GM19239 (cell line): ENCODE data around the gene TNFRSF12A.
"Not testable (repeated sequence)": the region's sequence is repeated elsewhere in the genome, so short reads cannot be mapped to it uniquely, and the experiment has no call there.

ENCODE experiments used
- DNase-seq: peaks from one replicate; pipeline ENCODE4 v3.0.0; 2011; ENCODE audit warnings: low spot score; ENCODE audit not compliant: insufficient read length
- FAIRE-seq: peaks from 2 replicates; lab custom pipeline; 2011; peaks lifted over from hg19 to GRCh38; lab: Jason Lieb, UNC

Gene TNFRSF12A

DNA sequence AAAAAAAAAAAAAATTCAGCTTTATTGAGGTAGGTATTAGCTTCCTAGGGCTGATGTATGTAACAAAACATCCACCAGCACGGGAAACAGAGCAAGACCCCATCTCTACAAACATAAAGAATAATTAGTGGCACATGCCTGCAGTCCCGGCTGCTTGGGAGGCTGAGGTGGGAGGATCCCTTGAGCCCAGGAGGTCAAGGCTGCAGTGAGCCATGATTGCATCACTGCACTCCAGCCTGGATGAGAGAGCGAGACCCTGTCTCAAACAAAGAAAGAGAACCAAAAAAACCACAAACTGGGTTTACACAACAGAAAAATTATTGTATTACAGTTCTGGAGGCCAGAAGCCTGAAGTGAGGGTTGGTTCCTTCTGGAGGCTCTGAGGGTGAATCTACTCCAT, 22.2 kb downstream of the TNFRSF12A start:
- no peak for FAIRE-seq

DNA sequence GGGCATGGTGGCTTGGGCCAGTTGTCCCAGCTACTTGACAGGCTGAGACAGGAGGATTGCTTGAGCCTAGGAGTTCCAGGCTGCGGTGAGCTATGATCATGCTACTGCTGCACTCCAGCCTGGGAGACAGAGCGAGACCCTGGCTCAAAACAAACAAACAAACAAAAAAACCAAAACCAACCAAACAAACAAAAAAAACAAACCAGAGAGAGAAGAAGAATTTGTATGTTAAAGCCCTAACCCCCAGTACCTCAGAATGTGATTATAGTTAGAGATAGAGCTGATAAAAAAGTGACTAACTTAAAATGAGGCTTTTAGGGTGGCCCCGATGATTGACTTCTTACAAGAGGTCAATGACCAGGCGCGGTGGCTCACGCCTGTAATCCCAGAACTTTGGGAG, 24.5 kb downstream of the TNFRSF12A start:
- DNase-seq, result no peak
- no peak for FAIRE-seq

More for the DNA sequence above, 22.2 kb downstream of the TNFRSF12A start:
- no peak for DNase-seq

DNA sequence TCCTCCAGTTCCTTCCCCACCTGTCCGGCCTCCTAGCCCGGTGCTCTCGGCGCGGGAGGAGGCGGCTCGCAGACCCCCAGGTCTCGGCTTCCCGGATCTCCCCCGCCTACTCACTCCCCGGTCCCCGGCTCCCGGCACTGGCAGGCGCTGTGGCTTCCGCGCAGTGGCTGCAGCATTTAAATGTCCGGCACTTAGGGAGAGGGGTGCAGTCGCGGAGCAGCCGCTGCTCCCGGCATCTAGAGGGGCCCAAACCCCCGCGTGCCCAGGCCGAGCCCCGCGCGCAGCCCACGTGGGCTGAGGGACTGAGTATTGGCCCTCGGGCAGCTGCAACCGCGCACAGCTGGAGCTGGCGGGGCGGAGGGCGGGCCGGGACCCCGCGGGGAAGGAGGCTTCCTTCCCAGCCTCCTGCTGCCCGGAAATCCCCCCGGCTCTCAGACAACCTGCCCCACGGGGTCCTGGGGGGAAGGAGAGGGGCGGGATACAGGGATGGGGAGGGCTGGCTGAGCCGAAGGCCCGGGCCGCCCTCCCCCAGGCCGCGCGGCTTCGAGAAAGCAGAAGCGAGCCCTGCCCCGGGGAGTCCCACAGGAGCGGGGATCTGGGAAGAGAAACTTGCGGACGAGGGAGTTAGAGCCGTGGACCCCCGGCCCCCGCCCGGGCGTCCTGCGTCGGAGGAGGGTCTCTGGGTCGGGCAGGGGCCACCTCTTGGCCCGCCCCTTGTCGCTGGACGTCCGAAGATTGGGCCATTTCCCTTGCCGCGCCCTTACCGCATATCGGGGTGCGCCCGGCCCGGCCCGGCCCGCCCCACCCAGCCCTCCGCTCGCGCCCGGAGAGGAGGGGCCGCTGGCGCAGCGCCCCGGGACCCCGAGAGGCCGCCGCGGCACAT, 25.8 kb downstream of the TNFRSF12A start, which contains the start of gene MMP25:
Gene MMP25 (plus strand): TSS at position 804 of the 883 bp plus-strand sequence. CDS start 357 bp downstream, outside the sequence.
- FAIRE-seq (no peak), DNase-seq (peak; percentile 61)

DNA sequence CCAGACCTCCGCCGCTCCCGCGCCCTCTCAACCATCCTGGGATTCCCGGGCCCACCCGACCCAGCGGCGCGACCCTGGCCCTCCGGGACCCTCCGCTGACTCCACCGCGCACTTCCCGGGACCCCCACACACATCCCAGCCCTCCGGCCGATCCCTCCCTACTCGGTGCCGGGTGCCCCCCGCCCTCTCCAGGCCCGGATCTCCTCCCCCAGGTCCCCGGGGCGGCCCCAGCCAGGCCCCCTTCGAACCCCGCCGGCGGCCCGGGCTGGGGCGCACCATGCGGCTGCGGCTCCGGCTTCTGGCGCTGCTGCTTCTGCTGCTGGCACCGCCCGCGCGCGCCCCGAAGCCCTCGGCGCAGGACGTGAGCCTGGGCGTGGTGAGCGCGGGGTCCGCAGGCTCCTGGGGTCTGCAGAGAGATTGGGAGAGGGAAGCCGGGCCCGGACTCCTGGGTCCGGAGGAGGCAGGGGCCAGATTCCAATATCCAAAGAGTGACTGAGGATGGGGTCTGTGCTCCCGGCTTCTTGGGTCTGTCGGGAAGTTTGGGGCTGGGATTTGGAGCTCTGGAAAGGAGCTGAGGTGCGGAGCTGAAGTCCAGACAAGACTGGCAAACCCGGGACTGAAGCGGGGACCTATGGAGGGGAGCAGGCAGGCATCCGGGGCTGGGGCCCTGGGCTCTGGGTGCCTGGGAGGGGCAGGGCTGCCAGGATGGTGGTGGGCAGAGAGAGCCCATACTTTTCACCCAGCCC, 26.6 kb downstream of the TNFRSF12A start:
- FAIRE-seq (no peak), DNase-seq (no peak)

DNA sequence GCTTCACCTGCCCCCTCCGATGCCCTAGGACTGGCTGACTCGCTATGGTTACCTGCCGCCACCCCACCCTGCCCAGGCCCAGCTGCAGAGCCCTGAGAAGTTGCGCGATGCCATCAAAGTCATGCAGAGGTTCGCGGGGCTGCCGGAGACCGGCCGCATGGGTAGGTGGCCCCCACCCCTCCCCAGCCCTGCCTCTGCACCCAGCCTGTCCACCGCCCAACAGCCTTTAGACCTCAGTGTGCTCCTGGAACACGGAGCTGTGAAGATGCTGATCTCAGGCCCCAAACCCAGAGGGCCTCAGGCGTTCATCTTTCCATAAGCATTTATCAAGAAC, 27.2 kb downstream of the TNFRSF12A start:
- DNase-seq (no peak), FAIRE-seq (no peak)

DNA sequence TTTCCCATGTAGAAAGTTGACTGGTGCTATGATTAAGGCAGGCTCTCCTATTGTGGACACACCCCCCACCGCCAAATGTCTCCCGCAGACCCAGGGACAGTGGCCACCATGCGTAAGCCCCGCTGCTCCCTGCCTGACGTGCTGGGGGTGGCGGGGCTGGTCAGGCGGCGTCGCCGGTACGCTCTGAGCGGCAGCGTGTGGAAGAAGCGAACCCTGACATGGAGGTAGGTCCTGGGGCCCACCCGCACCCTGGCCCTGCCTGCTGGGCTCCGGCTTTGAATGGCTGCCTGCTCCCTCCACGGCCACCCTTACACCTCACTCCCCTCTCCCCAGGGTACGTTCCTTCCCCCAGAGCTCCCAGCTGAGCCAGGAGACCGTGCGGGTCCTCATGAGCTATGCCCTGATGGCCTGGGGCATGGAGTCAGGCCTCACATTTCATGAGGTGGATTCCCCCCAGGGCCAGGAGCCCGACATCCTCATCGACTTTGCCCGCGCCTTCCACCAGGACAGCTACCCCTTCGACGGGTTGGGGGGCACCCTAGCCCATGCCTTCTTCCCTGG, 29.8 kb downstream of the TNFRSF12A start:
- FAIRE-seq (no peak), DNase-seq (no peak)

DNA sequence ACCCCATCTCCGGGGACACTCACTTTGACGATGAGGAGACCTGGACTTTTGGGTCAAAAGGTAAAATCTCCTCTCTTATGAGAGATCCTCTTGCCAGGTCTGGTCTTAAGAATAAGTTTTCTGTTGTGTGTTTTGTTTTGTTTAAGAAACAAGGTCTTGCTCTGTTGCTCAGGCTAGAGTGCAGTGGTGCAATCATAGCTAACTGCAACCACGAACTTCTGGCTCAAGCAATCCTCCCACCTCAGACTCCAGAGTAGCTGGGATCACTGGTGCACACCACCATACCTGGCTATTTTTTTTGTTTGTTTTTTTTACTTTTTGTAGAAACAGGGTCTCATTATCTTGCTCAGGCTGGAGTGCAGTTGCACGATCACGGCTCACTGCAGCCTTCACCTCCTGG, 30.3 kb downstream of the TNFRSF12A start:
- FAIRE-seq, result no peak
- DNase-seq, result no peak

DNA sequence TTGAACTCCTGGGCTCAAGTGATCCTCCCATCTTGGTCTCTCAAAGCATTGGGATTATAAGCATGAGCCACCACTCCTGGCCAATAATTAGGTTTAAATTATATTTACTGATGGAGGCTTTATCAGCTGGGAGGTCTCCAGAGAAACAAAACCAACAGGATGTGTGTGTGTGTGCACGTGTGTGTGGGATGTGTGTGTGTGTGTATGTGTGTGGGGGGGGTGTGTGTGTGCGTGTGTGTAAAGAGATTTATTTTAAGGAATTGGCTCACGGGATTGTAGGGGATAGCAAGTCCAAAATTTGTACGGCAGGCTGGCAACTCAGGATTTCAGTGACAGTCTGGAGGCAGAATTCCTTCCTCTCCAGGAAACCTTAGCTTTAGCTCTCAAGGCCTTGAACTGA, 30.8 kb downstream of the TNFRSF12A start:
- FAIRE-seq (no peak), DNase-seq (no peak)

DNA sequence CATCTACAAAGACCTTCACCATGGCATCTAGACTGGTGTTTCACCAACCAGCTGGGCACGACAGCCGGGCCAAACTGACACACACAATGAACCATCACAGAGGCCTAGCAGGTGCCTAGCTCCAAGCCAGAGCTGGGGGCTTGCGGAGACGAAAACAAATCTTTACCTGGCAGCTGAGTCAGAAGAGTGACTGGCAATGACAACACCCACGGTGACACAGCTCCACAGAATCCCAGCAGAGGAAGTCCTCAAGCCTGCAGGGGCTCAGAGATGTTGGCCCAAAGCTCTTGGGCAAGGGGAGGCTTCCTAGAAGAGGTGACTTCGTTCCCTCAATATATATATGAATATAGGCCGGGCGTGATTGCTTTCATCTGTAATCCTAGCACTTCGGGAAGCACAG, 31.3 kb downstream of the TNFRSF12A start:
- FAIRE-seq, result no peak
- DNase-seq, result no peak

DNA sequence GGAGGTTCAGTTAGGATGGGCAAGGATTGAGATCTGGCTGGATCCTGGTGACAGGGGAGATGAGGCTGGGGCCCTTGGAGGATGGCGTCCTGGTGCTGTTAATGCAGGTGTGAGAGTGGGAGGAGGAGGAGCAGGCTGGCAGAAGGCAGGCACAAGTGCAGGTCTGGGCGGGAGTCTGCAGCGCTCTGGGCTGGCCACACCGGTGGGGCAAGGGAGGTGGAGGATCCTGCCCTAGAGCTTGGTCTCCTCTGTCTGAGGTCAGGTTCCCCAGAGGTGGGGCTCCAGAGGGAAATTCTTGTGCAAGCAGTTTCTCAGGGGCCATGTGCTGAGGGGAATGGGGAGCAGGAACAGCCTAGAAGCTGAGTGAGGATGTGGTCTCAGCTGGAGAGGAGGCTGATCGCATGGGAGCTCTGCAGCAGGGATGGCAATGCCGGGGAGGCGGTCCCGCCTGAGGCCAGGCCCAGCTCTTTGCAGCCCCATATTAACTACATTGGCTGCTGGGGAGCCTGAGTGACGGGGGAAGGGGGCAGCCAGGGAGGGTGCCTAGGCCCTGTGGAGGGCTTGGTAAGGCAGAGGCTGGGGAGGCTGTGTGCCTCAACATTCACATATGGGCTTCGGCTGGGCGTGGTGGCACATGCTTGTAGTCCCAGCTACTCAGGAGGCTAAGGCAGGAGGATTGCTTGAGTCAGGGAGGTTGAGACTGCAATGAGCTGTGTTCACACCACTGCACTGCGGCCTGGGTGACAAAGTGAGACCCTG, 32.6 kb downstream of the TNFRSF12A start:
- FAIRE-seq, result not testable (repeated sequence)

DNA sequence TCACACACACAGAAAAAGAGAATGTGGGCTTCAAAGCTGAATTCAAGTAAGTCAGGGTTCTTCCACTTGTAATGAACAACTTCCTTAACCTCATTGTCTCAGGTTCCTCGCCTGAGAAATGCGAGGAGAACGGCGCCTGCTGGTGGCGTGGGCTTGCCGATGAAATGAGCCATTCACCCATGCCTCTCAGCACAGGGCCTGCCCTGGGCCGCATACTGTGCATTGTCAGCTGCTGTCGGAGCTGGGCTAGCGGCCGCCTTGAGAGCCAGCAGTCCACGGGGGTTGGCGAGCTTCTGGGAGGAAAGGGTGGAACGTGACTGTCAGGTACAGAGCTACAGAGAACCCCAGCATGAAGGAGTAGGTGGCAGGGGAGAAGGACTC, 33.2 kb downstream of the TNFRSF12A start:
- peak; percentile 86 for FAIRE-seq
- not testable (repeated sequence) for DNase-seq

More for the DNA sequence above, 32.6 kb downstream of the TNFRSF12A start:
- not testable (repeated sequence) for DNase-seq

DNA sequence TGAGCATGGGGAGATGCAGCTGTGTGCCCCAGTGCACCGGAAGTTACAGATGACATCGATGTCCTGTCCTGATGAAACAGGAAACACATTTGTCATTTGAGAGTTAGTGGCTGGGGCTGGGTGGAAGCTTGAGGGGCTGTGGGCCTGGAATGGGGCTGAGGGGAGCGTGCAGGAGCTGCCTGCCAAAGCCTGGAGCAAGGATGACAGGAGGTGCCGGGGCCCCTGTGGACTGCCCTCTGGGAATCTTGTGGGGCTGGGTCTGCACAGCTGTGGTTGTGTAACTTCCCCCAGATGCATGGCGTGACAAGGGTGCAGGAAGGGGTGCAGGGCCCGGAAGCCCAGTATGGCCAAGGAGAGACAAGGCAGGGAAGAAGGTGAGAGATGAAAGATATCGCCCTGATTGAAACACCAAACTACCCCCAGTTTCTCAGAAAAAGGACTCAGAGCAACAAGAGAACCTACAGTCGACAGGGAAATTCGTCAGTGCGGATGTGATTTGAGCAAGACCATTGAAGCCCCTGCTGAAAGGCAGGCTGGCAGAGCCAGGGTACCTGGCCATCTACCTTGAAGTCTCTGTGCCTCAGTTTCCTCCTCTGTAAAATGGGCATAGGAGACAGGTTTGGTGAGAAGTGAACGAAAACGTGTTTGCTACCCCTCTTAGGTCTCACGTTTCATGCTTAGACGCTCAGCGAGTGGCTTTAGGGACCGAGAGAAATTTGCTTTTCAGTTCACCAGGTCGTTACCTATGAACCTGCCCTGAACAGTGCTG, 35.0 kb downstream of the TNFRSF12A start:
- no peak for DNase-seq
- FAIRE-seq, result peak; percentile 68

DNA sequence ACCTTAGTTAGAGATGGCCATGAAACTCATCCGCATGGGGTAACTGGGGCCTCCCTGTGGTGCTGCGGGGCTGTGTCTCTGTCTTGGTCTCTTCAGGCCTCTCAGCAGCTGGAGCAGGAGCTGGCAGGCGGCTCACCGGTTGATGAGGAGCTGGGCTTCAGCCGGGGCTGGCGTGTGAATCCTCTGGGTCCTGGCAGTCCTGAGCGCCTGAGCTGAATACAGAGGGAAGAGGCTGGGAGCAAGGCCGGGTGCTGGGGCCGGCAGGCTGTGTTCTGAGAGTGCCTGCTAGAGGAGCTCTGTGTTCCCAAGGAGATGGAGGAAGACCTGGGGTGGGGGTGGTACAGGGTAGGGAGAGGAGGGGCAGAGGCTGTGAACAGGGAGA, 35.6 kb downstream of the TNFRSF12A start:
- peak; percentile 11 for FAIRE-seq
- not testable (repeated sequence) for DNase-seq

DNA sequence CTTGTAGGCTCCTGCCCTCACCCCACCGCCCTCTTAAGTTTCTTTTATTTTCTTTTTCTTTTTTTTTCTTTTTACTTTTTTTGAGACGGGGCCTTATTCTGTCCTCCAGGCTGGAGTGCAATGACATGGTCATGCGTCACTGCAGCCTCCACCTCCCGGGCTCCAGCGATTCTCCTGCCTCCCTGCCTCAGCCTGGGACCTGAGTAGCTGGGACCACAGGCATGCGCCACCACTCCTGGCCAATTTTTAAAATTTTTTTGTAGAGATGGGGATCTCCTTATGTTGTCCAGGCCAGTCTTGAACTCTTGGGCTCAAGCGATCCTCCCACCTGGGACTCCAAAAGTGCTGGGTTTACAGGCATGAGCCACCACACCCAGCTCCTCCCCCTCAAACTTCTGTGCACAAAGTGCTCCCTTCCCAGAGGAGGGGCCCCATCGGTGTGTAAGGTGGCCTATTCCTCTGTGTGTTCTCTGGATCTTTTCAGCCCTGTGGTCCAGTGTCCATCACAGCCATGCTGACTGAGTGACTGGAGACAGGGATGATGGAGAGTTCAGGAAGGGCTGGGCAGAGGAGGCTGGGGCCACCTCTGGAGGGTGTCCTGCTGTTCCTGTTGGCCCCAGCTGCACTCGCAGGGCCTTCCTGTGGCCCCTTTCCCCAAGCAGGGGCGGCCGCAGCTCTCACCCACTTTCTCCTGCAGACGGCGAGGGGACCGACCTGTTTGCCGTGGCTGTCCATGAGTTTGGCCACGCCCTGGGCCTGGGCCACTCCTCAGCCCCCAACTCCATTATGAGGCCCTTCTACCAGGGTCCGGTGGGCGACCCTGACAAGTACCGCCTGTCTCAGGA, 36.4 kb downstream of the TNFRSF12A start:
- no peak for FAIRE-seq
- DNase-seq, result no peak

DNA sequence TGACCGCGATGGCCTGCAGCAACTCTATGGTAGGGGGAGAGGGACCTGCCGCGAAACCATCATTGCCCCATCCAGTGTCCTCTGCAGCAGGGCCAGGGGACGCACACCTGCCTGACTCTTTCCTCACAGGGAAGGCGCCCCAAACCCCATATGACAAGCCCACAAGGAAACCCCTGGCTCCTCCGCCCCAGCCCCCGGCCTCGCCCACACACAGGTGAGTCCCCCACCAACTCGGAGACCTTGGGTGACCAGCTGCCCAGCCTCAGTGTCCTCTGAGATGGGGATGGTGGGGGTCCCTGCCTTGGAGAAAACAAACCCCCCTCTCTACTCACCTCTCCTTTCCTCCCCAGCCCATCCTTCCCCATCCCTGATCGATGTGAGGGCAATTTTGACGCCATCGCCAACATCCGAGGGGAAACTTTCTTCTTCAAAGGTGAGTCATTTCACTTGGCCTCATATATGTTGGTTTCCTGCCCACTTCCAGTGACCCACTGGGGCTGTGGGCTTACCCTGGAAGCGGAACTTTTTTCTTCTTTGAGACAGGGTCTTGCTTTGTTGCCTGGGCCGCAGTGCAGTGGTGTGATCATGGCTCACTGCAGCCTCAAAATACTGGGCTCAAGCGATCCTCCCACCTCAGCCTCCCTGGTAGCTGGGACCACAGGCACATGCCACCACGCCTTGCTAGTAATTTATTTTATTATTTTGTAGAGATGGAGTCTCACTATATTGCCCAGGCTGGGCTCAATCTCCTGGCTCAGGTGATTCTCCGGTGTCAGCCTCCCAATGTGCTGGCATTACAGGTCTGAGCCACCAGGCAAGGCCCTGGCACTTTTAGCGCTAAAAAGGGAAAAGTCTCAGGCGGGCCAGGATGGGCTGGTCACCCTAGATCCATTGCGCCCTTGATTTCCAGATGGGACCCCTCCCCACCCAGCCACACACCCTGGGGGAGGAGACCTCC, 37.3 kb downstream of the TNFRSF12A start:
- DNase-seq (no peak), FAIRE-seq (no peak)

DNA sequence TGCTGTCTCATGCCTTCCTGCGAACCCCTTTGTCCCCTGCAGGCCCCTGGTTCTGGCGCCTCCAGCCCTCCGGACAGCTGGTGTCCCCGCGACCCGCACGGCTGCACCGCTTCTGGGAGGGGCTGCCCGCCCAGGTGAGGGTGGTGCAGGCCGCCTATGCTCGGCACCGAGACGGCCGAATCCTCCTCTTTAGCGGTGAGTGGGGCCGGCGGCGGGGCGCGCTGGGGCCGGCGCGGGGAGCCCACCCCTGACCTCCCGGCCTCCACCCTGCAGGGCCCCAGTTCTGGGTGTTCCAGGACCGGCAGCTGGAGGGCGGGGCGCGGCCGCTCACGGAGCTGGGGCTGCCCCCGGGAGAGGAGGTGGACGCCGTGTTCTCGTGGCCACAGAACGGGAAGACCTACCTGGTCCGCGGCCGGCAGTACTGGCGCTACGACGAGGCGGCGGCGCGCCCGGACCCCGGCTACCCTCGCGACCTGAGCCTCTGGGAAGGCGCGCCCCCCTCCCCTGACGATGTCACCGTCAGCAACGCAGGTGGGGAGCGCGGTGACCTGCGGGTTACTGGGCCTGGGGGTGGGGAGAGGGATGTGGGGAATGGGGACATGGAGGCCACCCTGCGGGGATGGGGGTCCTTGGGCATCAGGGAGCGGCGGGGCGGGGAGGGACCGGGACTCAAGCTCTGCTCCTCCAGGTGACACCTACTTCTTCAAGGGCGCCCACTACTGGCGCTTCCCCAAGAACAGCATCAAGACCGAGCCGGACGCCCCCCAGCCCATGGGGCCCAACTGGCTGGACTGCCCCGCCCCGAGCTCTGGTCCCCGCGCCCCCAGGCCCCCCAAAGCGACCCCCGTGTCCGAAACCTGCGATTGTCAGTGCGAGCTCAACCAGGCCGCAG, 38.2 kb downstream of the TNFRSF12A start:
- FAIRE-seq (peak; percentile 52), DNase-seq (peak; percentile 62)
